Neural cell (in vitro differentiated cells): ENCODE measurements around the gene RFC3.

ENCODE experiments used
- EP300 ChIP-seq: fragments of 450-650 bp; conservative IDR thresholded peaks from 2 replicates; pipeline ENCODE4 v1.6.1; 2014; ENCODE audit warnings: antibody characterized with exemption, mild to moderate bottlenecking, moderate library complexity; ENCODE audit not compliant: poor library complexity, severe bottlenecking
- EZH2 ChIP-seq: fragments of 200-600, 300-800 bp; shearing (Covaris generic), sonication (generic); IDR thresholded peaks from 2 replicates; pipeline ENCODE4 v1.6.1; 2014; ENCODE audit warnings: antibody characterized with exemption, low read length, borderline replicate concordance, mild to moderate bottlenecking; ENCODE audit not compliant: insufficient read depth, poor library complexity, severe bottlenecking
- MXI1 ChIP-seq: fragments of 450-650 bp; conservative IDR thresholded peaks from 2 replicates; pipeline ENCODE4 v1.6.1; 2014; ENCODE audit warnings: antibody characterized with exemption, mild to moderate bottlenecking; ENCODE audit not compliant: poor library complexity, severe bottlenecking
- POLR2AphosphoS5 ChIP-seq: IDR thresholded peaks from 2 replicates; pipeline ENCODE4 v1.6.1; 2012
- RAD21 ChIP-seq: fragments of 450-650 bp; conservative IDR thresholded peaks from 2 replicates; pipeline ENCODE4 v1.6.1; 2014; ENCODE audit warnings: antibody characterized with exemption, mild to moderate bottlenecking, moderate library complexity
- SMC3 ChIP-seq: fragments of 450-650 bp; conservative IDR thresholded peaks from 2 replicates; pipeline ENCODE4 v1.6.1; 2014; ENCODE audit warnings: antibody characterized with exemption, mild to moderate bottlenecking, moderate library complexity; ENCODE audit not compliant: poor library complexity
- TAF1 ChIP-seq: IDR thresholded peaks from 2 replicates; pipeline ENCODE4 v1.6.1; 2012; ENCODE audit warnings: low read depth
- TF ChIP-seq, protein P1 (sequence below): fragments of 450-650 bp; IDR thresholded peaks from 2 replicates; pipeline ENCODE4 v1.5.1; 2014; ENCODE audit warnings: antibody characterized with exemption, mild to moderate bottlenecking, moderate library complexity; ENCODE audit not compliant: poor library complexity, severe bottlenecking
- TF ChIP-seq, protein P2 (sequence below): IDR thresholded peaks from 2 replicates; pipeline ENCODE4 v1.6.1; 2012; ENCODE audit warnings: borderline replicate concordance

DNA sequence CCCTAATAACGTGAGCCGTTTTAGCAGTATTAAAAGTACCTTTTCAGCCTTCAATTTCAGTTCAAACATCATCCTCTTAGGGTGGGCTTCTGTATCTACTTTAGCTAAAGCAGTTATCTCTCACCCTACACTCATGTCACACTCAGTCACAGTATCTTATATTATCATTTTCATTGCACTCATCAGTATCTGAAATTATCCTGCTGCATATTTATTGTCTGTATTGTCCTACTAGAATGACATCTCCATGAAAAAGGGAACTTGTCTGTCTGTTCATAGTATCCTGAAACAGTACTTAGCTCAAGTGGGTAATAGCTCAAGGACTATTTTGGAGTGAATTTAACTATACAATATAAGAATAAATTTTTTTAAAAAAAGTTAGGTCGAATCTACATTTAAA lies 19.9 kb upstream of the RFC3 start:
- no peak for TF ChIP-seq TAF1
- TF ChIP-seq MXI1: no peak
- TF ChIP-seq, protein P1, sequence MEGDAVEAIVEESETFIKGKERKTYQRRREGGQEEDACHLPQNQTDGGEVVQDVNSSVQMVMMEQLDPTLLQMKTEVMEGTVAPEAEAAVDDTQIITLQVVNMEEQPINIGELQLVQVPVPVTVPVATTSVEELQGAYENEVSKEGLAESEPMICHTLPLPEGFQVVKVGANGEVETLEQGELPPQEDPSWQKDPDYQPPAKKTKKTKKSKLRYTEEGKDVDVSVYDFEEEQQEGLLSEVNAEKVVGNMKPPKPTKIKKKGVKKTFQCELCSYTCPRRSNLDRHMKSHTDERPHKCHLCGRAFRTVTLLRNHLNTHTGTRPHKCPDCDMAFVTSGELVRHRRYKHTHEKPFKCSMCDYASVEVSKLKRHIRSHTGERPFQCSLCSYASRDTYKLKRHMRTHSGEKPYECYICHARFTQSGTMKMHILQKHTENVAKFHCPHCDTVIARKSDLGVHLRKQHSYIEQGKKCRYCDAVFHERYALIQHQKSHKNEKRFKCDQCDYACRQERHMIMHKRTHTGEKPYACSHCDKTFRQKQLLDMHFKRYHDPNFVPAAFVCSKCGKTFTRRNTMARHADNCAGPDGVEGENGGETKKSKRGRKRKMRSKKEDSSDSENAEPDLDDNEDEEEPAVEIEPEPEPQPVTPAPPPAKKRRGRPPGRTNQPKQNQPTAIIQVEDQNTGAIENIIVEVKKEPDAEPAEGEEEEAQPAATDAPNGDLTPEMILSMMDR: no peak
- TF ChIP-seq, protein P2, sequence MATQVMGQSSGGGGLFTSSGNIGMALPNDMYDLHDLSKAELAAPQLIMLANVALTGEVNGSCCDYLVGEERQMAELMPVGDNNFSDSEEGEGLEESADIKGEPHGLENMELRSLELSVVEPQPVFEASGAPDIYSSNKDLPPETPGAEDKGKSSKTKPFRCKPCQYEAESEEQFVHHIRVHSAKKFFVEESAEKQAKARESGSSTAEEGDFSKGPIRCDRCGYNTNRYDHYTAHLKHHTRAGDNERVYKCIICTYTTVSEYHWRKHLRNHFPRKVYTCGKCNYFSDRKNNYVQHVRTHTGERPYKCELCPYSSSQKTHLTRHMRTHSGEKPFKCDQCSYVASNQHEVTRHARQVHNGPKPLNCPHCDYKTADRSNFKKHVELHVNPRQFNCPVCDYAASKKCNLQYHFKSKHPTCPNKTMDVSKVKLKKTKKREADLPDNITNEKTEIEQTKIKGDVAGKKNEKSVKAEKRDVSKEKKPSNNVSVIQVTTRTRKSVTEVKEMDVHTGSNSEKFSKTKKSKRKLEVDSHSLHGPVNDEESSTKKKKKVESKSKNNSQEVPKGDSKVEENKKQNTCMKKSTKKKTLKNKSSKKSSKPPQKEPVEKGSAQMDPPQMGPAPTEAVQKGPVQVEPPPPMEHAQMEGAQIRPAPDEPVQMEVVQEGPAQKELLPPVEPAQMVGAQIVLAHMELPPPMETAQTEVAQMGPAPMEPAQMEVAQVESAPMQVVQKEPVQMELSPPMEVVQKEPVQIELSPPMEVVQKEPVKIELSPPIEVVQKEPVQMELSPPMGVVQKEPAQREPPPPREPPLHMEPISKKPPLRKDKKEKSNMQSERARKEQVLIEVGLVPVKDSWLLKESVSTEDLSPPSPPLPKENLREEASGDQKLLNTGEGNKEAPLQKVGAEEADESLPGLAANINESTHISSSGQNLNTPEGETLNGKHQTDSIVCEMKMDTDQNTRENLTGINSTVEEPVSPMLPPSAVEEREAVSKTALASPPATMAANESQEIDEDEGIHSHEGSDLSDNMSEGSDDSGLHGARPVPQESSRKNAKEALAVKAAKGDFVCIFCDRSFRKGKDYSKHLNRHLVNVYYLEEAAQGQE: no peak
- no peak for TF ChIP-seq EZH2
- no peak for TF ChIP-seq RAD21
- no peak for TF ChIP-seq EP300
- TF ChIP-seq POLR2AphosphoS5: no peak
- no peak for TF ChIP-seq SMC3
